K562 (cell line): ENCODE results near the gene TEAD3. TPM values are rescaled to one million over a fixed set of nuclear protein-coding genes. Genes with fewer than 3 reads are reported as not detected.

Source experiments
- ARHGAP35 ChIP-seq: fragments of 450-650 bp; IDR thresholded peaks from 2 replicates; pipeline ENCODE4 v1.6.1; 2018; ENCODE audit not compliant: partially characterized antibody
- ARID2 ChIP-seq: fragments of 450-650 bp; IDR thresholded peaks from 2 replicates; pipeline ENCODE4 v1.6.1; 2017; ENCODE audit warnings: antibody characterized with exemption, mild to moderate bottlenecking
- DMBX1 ChIP-seq: fragments of 250-450 bp; sonication (Bioruptor Pico); IDR thresholded peaks from 2 replicates; pipeline ENCODE4 v1.8.0; 2022; ENCODE audit warnings: inconsistent platforms, mild to moderate bottlenecking, moderate library complexity, borderline replicate concordance
- EP400 ChIP-seq: fragments of 450-650 bp; IDR thresholded peaks from 2 replicates; pipeline ENCODE4 v1.6.1; 2017; ENCODE audit warnings: antibody characterized with exemption, mild to moderate bottlenecking, moderate library complexity
- ETV1 ChIP-seq: fragments of 450-650 bp; conservative IDR thresholded peaks from 2 replicates; pipeline ENCODE4 v1.6.1; 2016; ENCODE audit warnings: missing genetic modification characterization, control low read depth, low read depth, missing compliant biosample characterization
- FOXP1 ChIP-seq: sonication (generic); formaldehyde crosslinking; IDR thresholded peaks from 2 replicates; pipeline ENCODE4 v1.8.0; 2022; ENCODE audit warnings: mild to moderate bottlenecking, missing genetic modification reagents
- HDAC6 ChIP-seq: IDR thresholded peaks from 2 replicates; pipeline ENCODE4 v1.6.1; 2012; ENCODE audit warnings: low read depth, mild to moderate bottlenecking, control low read depth, inconsistent platforms, low read length, moderate library complexity
- NRF1 ChIP-seq, 2 experiments: fragments of 450-650 bp; IDR thresholded peaks in 1 of 2; conservative IDR thresholded peaks in 1 of 2; 2 replicates each; pipeline ENCODE4 v1.6.1; 2014; ENCODE audit warnings: mild to moderate bottlenecking in 2 of 2
- POLR3A ChIP-seq: IDR thresholded peaks from 2 replicates; pipeline ENCODE4 v1.6.1; 2011; ENCODE audit warnings: borderline replicate concordance, mild to moderate bottlenecking, moderate library complexity; ENCODE audit not compliant: insufficient read length, insufficient read depth; ENCODE audit errors: extremely low read depth
- RBBP5 ChIP-seq: fragments of 200-600 bp; sonication (generic); IDR thresholded peaks from 2 replicates; pipeline ENCODE4 v1.6.1; 2012; ENCODE audit warnings: borderline replicate concordance, mild to moderate bottlenecking, low read length, control low read depth, inconsistent platforms; ENCODE audit not compliant: insufficient read depth, poor library complexity, severe bottlenecking
- RBM14 ChIP-seq: fragments of 200-400 bp; formaldehyde crosslinking; IDR thresholded peaks from 2 replicates; pipeline ENCODE4 v1.6.1; 2018; ENCODE audit warnings: low read depth, mild to moderate bottlenecking, low read length, moderate library complexity, borderline replicate concordance; ENCODE audit not compliant: insufficient read depth
- RFX1 ChIP-seq: fragments of 450-650 bp; IDR thresholded peaks from 2 replicates; pipeline ENCODE4 v1.6.1; 2016; ENCODE audit warnings: mild to moderate bottlenecking, moderate library complexity
- SUPT5H ChIP-seq: fragments of 450-650 bp; IDR thresholded peaks from 2 replicates; pipeline ENCODE4 v1.6.1; 2016
- TEAD2 ChIP-seq: fragments of 450-650 bp; IDR thresholded peaks from 2 replicates; pipeline ENCODE4 v1.6.1; 2016; ENCODE audit warnings: missing genetic modification characterization, control low read depth, missing compliant biosample characterization
- TGIF2 ChIP-seq: sonication (generic); formaldehyde crosslinking; IDR thresholded peaks from 2 replicates; pipeline ENCODE4 v1.8.1; 2022; ENCODE audit warnings: mild to moderate bottlenecking, missing genetic modification reagents, moderate library complexity
- USF1 ChIP-seq: sonication (generic); formaldehyde crosslinking; IDR thresholded peaks from 2 replicates; pipeline ENCODE4 v1.9.0; 2022; ENCODE audit warnings: mild to moderate bottlenecking, missing genetic modification reagents
- ZFP1 ChIP-seq: fragments of 450-650 bp; formaldehyde crosslinking; IDR thresholded peaks from 2 replicates; pipeline ENCODE4 v1.4.0; 2020; ENCODE audit warnings: mild to moderate bottlenecking, mixed read lengths
- ZNF174 ChIP-seq: fragments of 250-450 bp; sonication (Bioruptor Pico); IDR thresholded peaks from 2 replicates; pipeline ENCODE4 v1.4.0; 2020; ENCODE audit warnings: mild to moderate bottlenecking
- ZNF445 ChIP-seq: fragments of 250-450 bp; sonication (Bioruptor Pico); IDR thresholded peaks from 2 replicates; pipeline ENCODE4 v1.4.0; 2020; ENCODE audit warnings: low read depth, mild to moderate bottlenecking, moderate library complexity
- polyA plus RNA-seq, 8 experiments: library from polyadenylated mRNA; depleted of rRNA in 4 of 8; stranded (reverse) in 5 of 8; unstranded in 3 of 8; fragments of >200 nt; fragmentation: Nextera tagmentation in 2 of 8; fragmentation: Illumina TruSeq in 1 of 8; extraction: Ambion mirVana in 2 of 8; extraction: Trizol in 1 of 8; gene quantifications; 2 replicates each; pipeline versions ENCODE4 v1.2.1 to v1.2.3, GENCODE V29; 2011 to 2014; ENCODE audit warnings: inconsistent platforms in 1 of 8, missing spikeins in 1 of 8
- total RNA-seq, 7 experiments: library from RNA; depleted of rRNA in 6 of 7; stranded (reverse); fragments of >200 nt in 6 of 7; fragmentation: Illumina TruSeq in 2 of 7; extraction: Trizol in 2 of 7; gene quantifications; 2 replicates each; pipeline versions ENCODE4 v1.2.1 to v1.2.3, GENCODE V29; 2011 to 2021; ENCODE audit warnings: low replicate concordance in 1 of 7
- TF ChIP-seq, protein P1 (sequence below): fragments of 450-650 bp; IDR thresholded peaks from 2 replicates; pipeline ENCODE4 v1.6.1; 2016; ENCODE audit warnings: missing biosample characterization, missing genetic modification characterization
- TF ChIP-seq, protein P2 (sequence below): fragments of 250-450 bp; sonication (Bioruptor Pico); IDR thresholded peaks from 2 replicates; pipeline ENCODE4 v1.5.0; 2020; ENCODE audit warnings: mild to moderate bottlenecking, borderline replicate concordance
- TF ChIP-seq, protein P3 (sequence below): fragments of 450-650 bp; IDR thresholded peaks from 2 replicates; pipeline ENCODE4 v1.6.1; 2016; ENCODE audit warnings: borderline replicate concordance

The TEAD3 gene
- total and polyA plus RNA-seq, 9 of the 15 experiments (the other 6 are each of a cell fraction or from before 2014, with no cell fraction given) = 0.63 to 13.2 (median 3.3) TPM

GRCh38 chr6:35497571-35498421 is 917 bp upstream of the TEAD3 start (continued):
- TF ChIP-seq, protein P1, sequence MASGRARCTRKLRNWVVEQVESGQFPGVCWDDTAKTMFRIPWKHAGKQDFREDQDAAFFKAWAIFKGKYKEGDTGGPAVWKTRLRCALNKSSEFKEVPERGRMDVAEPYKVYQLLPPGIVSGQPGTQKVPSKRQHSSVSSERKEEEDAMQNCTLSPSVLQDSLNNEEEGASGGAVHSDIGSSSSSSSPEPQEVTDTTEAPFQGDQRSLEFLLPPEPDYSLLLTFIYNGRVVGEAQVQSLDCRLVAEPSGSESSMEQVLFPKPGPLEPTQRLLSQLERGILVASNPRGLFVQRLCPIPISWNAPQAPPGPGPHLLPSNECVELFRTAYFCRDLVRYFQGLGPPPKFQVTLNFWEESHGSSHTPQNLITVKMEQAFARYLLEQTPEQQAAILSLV (tag) = no peak; the same call in 1 of the 2 replicates
- no peak for TF ChIP-seq POLR3A
- TF ChIP-seq ARID2 = no peak
- peak; percentile 82 for TF ChIP-seq SUPT5H
- TF ChIP-seq, protein P2, sequence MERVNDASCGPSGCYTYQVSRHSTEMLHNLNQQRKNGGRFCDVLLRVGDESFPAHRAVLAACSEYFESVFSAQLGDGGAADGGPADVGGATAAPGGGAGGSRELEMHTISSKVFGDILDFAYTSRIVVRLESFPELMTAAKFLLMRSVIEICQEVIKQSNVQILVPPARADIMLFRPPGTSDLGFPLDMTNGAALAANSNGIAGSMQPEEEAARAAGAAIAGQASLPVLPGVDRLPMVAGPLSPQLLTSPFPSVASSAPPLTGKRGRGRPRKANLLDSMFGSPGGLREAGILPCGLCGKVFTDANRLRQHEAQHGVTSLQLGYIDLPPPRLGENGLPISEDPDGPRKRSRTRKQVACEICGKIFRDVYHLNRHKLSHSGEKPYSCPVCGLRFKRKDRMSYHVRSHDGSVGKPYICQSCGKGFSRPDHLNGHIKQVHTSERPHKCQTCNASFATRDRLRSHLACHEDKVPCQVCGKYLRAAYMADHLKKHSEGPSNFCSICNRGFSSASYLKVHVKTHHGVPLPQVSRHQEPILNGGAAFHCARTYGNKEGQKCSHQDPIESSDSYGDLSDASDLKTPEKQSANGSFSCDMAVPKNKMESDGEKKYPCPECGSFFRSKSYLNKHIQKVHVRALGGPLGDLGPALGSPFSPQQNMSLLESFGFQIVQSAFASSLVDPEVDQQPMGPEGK (CRISPR knock-in tag) = no peak
- peak; percentile 58 for TF ChIP-seq RBBP5
- peak; percentile 91 for TF ChIP-seq ETV1 (tag)
- TF ChIP-seq USF1 (CRISPR knock-in tag) = no peak
- peak; percentile 67; the same call in 1 of the 2 replicates for TF ChIP-seq DMBX1
- peak; percentile 32 for TF ChIP-seq ARHGAP35
- no peak for TF ChIP-seq HDAC6
- 0 out of 2 replicates have a peak, but pooled peaks have one; percentile 42 for TF ChIP-seq RBM14
- TF ChIP-seq NRF1 (conservative IDR thresholded peaks at IDR 0.05 in 1 of 2, IDR thresholded peaks at IDR 0.05 in 1 of 2) = peak; percentile 74 to 77
- no peak for TF ChIP-seq TEAD2 (tag)
- peak; percentile 92; the same call in 1 of the 2 replicates for TF ChIP-seq TGIF2 (CRISPR knock-in tag)
- TF ChIP-seq EP400 = peak; percentile 78; the same call in 1 of the 2 replicates
- TF ChIP-seq ZNF174 (CRISPR knock-in tag) = no peak
- TF ChIP-seq ZFP1 (CRISPR knock-in tag) = no peak
- TF ChIP-seq, protein P3, sequence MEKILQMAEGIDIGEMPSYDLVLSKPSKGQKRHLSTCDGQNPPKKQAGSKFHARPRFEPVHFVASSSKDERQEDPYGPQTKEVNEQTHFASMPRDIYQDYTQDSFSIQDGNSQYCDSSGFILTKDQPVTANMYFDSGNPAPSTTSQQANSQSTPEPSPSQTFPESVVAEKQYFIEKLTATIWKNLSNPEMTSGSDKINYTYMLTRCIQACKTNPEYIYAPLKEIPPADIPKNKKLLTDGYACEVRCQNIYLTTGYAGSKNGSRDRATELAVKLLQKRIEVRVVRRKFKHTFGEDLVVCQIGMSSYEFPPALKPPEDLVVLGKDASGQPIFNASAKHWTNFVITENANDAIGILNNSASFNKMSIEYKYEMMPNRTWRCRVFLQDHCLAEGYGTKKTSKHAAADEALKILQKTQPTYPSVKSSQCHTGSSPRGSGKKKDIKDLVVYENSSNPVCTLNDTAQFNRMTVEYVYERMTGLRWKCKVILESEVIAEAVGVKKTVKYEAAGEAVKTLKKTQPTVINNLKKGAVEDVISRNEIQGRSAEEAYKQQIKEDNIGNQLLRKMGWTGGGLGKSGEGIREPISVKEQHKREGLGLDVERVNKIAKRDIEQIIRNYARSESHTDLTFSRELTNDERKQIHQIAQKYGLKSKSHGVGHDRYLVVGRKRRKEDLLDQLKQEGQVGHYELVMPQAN = no peak
- peak; percentile 92 for TF ChIP-seq FOXP1 (CRISPR knock-in tag)
- TF ChIP-seq RFX1 = no peak
- 0 out of 2 replicates have a peak, but pooled peaks have one; percentile 14 for TF ChIP-seq ZNF445 (CRISPR knock-in tag)
